Effector CD8-positive, alpha-beta T cell (primary cell): ENCODE data around the gene INHA.

Source experiments
- DNase-seq: peaks from one replicate; lab custom pipeline; 2025; lab: John Stamatoyannopoulos, UW

The INHA gene

GRCh38 chr2:219574484-219575311, 2.6 kb downstream of the INHA start:
- no peak for DNase-seq

GRCh38 chr2:219575566-219576504, 3.7 kb downstream of the INHA start:
- no peak for DNase-seq

GRCh38 chr2:219576505-219577388, 4.6 kb downstream of the INHA start:
- no peak for DNase-seq

GRCh38 chr2:219578811-219579613, 6.9 kb downstream of the INHA start:
- no peak for DNase-seq

DNA sequence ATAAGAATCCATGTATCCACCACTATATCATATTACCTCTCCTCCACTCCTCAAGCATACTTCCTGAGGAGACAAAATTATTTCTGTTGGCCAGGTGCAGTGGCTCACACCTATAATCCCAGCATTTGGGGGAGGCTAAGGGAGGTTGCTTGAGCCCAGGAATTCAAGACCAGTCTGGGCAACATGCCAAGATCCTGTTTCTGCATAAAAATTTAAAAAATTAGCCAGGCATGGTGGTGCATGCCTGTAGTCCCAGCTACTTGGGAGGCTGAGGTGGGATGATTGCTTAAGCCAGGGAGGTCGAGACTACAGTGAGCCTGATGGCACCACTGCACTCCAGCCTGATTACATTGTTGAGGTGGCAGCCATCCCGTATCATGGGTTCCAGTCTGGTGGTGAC, 9.2 kb downstream of the INHA start:
- no peak for DNase-seq

DNA sequence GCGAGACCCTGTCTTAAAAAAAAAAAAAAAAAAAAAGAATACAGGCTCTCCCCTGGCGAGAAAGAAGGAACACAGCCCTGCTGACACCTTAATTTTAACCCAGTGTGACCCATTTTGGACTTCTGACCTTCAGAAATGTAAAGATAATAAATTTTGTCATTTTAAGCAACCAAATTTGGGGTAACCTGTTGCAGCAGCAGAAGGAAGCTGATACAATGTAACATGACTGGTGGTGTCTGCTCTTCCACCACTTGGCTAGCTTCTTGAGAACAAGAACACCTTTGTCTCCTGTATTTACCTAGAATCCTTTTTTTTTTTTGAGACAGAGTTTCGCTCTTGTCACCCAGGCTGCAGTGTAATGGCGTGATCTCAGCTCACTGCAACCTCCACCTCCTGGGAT, 19.0 kb downstream of the INHA start:
- DNase-seq = no peak

- no peak for DNase-seq
Measured at GRCh38 chr2:219592736-219593135, 20.6 kb downstream of the INHA start.

DNA sequence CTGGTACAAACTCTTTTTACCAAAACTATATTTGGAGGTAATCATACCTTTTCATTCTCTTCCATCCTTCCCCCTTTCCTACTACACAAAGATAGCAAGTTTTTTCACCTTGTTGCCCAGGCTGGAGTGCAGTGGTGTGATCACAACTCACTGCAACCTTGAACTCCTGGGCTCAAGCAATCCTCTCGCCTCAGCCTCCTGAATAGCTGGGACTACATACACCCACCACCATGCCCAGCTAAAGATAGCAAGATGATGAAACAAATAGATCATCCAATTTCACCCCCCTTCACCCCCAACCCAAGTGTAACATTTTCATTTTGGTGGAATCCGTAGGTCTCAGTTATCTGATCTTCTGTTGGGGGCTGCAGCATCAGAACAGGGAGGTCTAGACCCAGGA, 21.0 kb downstream of the INHA start:
- no peak for DNase-seq

DNA sequence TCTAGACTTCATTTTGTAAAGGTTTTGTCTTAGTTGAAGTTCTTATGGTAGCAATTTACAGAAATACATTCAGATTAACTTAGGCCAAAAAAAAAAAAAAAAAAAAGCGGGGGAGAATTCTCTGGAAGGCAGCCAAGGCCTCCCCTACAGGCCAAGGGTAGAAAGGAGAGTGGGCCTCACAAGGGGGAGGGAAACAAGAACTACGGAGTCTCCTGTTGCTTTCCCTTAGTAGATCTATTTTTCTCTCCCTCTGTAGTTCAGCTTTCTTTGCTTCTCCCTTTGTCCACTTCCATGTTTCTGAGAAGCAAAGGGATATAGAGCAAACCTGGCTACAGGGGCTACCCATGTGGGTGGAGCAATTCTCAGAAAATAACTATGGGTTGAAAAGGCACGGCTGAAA, 23.1 kb downstream of the INHA start:
- DNase-seq = no peak

- DNase-seq = no peak
Measured at GRCh38 chr2:219596954-219597551, 24.9 kb downstream of the INHA start.

GRCh38 chr2:219597552-219598307, 25.6 kb downstream of the INHA start, which contains the start of gene STK11IP:
STK11IP (plus strand) TSS chr2:219597857; CDS start chr2:219598120, 263 bp downstream.
- peak; percentile 81 for DNase-seq

GRCh38 chr2:219598308-219599078, 26.4 kb downstream of the INHA start:
- no peak for DNase-seq

GRCh38 chr2:219603771-219604170, 31.7 kb downstream of the INHA start:
- DNase-seq = no peak

DNA sequence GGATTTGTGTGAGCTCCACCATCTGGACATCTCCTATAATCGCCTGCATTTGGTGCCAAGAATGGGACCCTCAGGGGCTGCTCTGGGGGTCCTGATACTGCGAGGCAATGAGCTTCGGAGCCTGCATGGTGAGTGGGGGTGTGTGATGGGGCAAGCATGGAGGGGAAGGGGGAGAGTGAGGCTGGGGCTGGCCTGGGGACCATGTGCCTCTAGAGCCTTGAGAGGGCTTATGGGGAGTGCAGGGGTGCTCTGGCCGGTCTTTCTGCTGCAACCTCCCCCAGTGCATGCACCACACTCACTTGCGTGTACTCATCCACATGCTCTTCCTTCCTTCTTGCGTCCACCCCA, 33.5 kb downstream of the INHA start:
- no peak for DNase-seq

- DNase-seq = no peak
Measured at GRCh38 chr2:219607931-219608330, 35.8 kb downstream of the INHA start.

DNA sequence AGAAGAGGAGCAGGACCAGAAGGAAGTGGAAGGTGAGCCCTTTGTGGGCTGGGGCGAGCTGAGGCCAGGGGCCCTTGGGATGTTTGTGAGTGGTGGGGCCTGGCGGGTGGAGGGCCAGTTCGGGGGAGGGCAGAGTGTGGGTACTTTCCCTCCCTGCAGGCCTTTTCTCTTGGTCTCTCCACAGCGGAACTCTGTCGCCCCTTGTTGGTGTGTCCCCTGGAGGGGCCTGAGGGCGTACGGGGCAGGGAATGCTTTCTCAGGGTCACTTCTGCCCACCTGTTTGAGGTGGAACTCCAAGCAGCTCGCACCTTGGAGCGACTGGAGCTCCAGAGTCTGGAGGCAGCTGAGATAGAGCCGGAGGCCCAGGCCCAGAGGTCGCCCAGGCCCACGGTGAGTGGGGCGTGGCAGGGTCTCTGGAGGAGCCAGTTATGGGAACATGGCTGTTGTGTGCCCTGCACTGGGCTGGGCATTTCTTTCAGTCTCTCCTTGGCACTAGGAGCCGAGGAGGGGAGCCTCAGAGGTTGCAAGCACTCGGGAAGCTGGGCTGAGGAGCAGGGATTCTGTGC, 36.4 kb downstream of the INHA start:
- DNase-seq = no peak

- DNase-seq = no peak
Measured at GRCh38 chr2:219609149-219609750, 37.1 kb downstream of the INHA start.

DNA sequence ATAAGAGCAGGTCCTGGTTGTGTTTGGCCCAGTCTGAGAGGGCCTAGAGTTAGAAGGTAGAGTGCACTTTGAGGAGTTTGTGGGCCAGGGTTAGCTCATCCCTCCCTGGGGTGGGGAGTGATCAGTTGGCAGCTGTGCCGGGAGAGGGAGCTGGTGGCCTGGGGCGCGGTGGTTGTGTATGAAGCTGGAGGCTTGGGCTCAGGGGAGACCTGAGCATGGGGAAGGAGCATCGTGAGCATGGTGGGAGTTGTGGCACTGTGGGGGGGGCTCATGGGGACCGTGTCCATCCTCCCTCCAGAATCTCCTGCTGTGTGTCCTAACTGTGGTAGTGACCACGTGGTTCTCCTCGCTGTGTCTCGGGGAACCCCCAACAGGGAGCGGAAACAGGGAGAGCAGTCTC, 39.2 kb downstream of the INHA start:
- no peak for DNase-seq
